HG03460 (cell line): ENCODE results near the gene MRPL49.
"Not testable (repeated sequence)": the region's sequence is repeated elsewhere in the genome, so short reads cannot be mapped to it uniquely, and the experiment has no call there.

Source experiments
- ATAC-seq: cut with Tn5 transposase; IDR thresholded peaks from one replicate; pipeline ENCODE4 v1.9.1; 2021; ENCODE audit not compliant: unreplicated experiment

MRPL49 gene

GRCh38 chr11:65163684-65164083, 41.6 kb downstream of the MRPL49 start:
- ATAC-seq, result no peak

DNA sequence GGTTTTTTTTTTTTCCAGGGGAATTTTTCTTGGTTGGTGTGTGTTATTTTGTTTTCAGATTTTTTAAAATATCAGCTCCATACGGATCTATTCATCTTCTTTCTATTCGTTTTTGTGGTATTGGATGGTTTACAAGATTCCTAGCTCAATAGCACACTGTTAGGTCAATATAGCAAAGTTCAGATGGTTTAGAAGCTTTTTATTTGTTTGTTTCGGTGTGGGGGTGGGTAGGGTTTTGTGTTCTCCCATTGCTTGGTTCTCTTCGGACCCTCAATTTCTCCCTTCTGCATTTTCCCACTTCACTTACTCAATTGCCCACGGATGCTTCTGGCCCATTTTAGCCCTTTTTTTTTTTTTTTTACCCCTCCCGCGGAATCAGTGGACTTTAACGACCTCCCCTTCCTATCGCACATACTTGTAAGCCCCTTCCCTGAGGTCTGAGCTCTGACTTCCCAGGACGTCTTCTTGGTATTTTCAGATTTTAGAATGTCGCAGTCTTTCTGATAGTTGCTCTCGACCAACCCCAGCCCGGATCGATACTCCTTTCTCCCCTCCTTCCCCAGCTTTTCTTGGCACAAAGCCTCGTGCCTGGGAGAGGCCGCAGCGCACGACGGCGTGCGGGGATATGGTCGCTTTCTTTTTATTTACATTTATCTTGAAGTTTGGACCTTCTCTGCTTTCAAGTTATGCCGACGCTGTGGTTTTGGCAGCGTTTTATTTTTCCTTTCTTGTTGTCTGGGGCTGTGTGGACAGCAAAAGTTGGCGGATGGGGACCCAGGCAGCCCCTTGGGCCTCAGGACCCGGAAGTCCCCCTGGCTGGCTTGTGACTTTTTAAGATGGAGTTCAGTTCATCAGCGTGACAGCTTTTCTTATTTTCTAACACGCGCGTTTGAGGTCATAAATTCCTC, 43.5 kb downstream of the MRPL49 start:
- no peak for ATAC-seq

DNA sequence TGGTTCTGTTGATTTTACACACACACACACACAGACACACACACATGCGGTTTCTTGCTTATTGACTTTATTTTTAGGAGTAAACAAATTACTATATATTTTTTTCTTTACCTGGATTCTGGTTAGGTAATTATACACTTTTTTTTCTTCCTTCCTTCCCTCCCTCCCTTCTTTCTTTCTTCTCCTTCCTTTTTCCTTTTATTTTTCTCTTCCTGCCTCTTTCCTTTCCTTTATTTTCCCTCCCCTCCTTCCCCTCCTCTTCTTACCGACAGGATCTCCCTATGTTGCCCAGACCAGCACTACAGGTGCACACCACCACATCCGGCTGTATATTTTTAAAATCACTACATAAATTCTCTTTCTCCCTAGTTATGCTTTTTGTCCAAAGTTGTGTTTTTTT, 44.8 kb downstream of the MRPL49 start:
- no peak for ATAC-seq

GRCh38 chr11:65167656-65168055, 45.5 kb downstream of the MRPL49 start:
- ATAC-seq, result no peak

DNA sequence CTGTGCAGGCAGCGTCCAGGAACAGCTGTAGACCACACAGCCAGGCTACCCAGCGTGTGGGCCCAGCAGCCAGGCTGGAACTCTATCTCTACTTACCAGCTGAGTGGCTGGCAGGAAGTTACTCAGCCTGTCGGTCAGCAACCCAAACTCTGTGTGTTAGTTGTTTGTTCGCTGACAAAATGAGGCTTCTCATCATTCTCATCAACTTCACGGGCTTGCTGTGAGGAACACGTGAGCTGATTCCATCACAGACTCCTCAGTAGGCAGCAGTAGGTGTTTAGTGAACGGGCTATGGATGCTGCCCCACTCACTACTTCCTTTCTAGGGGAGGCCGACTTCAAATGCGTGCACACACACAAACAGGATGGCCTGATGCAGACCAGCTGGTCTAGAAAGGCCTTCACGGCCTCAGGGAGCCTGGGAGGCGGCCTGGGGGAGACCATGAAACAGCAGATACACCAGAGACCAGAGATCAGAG, 47.1 kb downstream of the MRPL49 start:
- ATAC-seq, result no peak

DNA sequence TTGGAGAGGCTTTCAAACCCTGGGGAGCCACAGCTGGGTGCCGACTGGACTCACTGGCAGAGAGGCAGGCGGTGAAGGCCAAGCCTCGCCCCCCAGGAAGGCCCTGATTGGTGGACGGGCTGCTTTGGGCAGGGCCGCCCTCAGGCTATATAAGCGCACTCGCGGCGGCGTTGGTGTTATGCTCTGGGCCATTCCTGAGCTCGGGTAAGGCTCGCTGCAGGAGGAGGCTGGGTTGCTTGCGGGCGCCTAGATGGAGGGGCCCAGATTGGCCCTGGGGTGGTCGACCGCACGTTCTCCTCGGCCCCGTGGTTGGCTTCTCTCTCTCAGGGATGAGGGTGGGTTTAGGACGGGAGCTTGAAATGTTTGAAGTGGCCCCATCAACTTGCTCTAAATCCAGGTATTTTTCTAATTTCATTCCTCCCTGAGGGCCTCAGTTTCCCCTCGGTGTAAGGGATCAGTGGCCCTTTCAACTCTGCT, 48.0 kb downstream of the MRPL49 start, which contains the start of gene SPDYC:
TSS of gene SPDYC (plus strand) at position 176 of the 477 bp plus-strand sequence. CDS start 1,125 bp downstream, outside the sequence.
- ATAC-seq, result no peak

DNA sequence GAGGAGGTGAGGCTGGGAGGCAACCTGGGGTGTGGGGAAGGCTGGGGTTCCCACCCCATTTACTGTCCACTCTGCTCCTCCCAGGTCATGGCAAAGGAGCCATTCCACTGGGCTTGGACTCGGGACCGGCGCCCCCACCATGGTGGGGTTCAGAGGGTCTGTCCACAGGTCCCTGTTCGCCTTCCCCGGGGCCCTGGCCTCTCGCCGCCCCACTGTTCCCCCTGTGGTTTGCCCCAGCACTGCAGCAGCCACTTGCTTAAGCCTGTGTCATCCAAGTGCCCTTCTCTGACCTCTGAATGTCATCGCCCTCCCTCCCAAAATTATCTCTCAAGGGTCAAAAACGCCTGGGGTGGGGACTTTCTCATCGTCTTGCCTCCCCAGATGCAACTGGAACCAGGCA, 50.5 kb downstream of the MRPL49 start:
- no peak for ATAC-seq

GRCh38 chr11:65174571-65175010, 52.5 kb downstream of the MRPL49 start:
- not testable (repeated sequence) for ATAC-seq
